Hematopoietic multipotent progenitor cell treated with erythropoietin and hydrocortisone succinate and interleukin-3 and kit ligand, for 17 days (in vitro differentiated cells): ENCODE data around the gene GGACT.

Experiments used
- DNase-seq: peaks from one replicate; pipeline ENCODE4 v3.0.0-alpha.2; 2015; ENCODE audit warnings: low spot score

The GGACT gene

GRCh38 chr13:100547791-100548201 lies 40.8 kb downstream of the GGACT start:
- no peak for DNase-seq

- no peak for DNase-seq
Observed at GRCh38 chr13:100546713-100547405, 41.7 kb downstream of the GGACT start.

- DNase-seq: no peak
Observed at GRCh38 chr13:100545684-100546061, 42.9 kb downstream of the GGACT start.

- no peak for DNase-seq
Observed at GRCh38 chr13:100544866-100545683, 43.5 kb downstream of the GGACT start.

- DNase-seq: no peak
Observed at GRCh38 chr13:100543872-100544602, 44.6 kb downstream of the GGACT start.

GRCh38 chr13:100542826-100543156 lies 45.8 kb downstream of the GGACT start:
- no peak for DNase-seq

DNA sequence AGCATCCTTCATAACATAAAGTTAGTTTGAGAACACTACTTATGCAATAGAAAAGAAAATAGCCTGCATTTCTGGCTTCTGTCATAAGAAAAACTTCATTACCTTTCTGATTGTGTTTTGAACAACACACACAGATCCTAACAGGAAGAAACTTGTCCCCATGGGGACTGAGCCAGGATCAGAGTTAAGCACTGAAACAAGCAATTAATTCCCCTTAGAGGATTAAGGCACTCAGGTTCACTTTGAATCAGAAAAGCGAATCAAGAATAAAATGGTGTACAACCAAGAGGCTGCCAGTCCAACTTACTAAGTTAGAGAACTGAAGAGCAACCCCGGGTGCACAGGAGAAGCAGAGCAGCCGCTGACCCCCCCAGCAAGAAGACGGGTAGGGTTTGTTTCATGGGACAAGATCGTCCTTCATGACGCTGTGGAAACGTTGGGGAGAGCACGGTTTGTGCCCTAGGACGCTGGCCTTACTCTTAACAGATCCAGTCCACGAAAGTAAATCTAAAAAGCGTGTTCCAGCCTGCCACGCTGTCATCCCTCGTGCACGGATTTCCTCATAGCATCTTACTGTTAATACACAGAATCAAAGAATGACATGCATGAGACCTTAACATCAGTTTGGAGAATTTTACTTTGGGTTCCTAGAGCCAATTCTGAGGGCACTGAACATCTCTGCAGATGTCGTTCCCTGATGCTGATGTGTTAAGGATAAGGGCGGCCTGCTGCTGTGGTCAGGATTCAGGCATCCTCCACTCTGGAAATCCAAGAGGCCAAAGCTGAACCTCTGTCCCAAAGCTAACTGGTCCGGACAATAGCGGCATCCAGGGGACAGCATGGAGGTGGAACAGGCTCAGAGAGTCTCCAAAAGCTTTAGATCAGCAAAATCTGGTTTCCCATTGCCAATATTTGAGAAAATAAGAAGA lies 46.4 kb downstream of the GGACT start:
- no peak for DNase-seq

GRCh38 chr13:100540621-100541020 lies 48.0 kb downstream of the GGACT start:
- DNase-seq: no peak

DNA sequence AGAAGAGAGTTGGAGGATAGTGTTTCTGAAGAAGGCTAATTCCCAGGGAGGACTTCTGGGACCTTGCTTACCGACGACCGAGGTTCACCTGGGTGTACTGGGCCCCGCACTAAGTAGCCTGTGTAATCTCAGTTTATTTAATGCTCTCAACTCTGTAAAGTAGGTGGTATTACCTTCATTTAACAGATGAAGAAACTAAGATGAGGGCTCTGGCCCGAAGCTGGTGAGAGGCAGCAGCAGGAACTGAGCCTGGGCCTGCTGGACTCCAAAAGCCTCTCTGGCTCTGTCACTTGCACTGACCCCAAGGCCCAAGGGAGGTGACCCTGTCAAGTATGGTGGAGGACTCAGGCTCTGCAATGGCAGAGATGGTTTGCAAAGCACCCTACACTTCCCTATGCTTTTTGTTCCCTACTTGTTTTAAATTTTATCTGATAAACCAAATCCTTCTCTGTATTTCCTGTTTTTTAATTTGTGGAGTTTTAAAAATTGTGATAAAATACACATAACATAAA lies 50.6 kb downstream of the GGACT start:
- DNase-seq: no peak

- DNase-seq: no peak
Observed at GRCh38 chr13:100537486-100537885, 51.1 kb downstream of the GGACT start.

DNA sequence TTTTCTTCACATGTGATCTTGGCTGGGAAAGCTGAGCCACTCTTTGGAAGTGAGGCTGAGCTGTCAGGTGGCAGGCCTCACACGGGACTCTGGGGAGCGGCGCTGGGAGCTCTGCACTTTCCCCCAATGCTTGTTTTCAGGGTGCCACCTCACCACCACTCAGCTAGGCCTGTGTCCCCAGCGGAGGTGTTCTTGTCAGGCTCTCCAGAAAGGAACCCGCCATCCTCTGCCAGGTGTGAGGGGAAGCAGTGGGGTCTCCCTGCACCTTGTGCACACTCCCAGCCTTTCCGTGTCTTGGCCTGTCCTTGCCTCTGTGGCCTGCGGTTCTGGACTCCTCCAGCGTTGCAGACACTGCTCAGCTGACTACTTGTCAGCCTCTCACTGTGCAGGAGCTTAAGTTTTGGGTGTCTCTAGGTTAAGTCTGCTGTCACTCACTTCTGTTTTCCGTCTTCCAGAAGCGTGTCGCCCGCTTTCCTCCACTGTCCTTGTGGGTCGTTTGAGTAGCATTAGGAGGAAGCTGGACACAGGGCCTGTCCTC lies 51.9 kb downstream of the GGACT start:
- no peak for DNase-seq

- no peak for DNase-seq
Observed at GRCh38 chr13:100535426-100536135, 53.0 kb downstream of the GGACT start.

DNA sequence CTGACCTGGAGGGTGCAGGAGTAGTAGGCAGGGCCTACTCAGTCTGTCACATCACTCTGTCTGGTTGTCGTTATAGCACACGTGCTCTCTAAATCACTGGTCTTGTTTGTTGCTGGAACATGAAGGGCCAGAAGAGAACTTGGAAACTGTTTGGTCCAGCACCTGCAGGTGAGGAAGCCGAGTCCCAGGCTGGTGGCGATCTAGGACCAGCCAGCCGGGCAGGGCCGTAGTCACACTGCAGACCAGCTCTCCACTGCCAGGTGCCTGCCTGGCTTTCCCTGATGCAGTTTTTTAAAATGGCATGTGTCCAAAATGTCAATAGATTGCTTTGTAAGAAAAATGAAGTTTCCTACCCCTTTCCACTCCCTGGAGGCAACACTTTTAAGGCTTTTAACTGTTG lies 53.7 kb downstream of the GGACT start:
- DNase-seq: no peak

DNA sequence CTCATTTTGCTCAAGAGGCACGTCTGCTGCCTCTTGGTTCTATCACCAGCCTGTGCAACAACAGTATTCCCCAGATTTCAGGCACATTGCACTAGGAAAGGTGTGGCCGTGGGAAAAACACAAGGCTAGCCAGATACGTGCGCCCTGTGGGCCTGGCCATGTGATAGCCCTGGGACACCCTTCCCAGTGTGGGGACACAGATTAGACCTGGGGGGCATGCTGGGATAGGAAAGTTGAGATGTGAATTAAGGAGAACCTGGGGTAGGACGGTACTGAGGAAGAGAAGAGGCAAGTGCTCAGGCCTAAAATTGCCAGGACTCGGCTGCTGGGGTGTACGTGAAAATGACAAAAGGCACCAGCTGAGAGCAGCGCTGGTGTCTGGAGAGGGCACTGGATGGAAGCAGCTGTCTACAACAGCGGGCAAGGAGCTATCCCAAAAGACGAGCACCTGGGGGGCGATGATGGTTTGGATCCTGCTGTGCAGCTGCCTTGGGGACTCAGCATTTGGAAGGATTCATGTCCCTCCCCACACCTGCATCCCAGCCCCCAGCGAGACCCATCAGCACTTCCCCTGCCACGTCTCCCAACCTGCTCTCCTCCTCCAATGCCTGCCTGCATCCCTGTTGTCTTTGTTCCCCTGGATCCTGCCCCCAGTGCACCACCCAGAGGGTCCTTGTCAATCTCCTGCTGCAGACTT lies 54.3 kb downstream of the GGACT start:
- no peak for DNase-seq

- DNase-seq: no peak
Observed at GRCh38 chr13:100533588-100534041, 55.0 kb downstream of the GGACT start.

GRCh38 chr13:100532836-100533435 lies 55.7 kb downstream of the GGACT start:
- DNase-seq: no peak

DNA sequence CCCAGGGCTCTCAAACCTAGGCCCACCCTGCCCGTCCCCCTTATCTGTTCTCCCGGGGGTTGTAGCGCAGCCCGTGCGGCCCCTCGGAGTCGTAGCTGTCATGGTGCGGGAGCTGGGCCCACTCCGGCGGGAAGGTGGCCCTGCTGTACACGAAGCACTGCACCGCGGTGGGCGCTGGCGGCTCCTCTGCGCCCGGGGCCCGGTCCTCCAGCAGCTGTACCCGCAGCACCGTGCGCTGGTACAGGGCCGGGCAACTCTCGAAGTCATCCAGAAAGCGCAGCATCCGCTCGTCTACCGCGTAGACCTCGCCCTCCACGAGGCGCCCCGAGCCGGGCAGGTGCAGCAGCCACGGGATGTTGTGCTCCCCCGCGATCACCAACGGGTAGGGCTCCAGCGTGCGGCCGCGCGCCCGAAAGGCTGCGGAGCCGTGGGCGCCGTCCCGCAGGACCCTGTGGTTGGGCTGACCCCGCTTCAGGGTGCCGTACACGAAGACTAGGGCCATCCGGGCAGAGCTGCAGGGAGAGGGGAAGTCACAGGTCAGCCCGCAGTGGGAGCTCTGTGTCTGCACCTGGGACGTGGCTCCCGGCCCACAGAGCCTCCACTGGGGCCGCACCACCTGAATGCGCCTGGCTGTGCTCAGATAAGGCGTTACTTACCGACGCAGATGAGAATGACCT lies 56.4 kb downstream of the GGACT start:
- no peak for DNase-seq

DNA sequence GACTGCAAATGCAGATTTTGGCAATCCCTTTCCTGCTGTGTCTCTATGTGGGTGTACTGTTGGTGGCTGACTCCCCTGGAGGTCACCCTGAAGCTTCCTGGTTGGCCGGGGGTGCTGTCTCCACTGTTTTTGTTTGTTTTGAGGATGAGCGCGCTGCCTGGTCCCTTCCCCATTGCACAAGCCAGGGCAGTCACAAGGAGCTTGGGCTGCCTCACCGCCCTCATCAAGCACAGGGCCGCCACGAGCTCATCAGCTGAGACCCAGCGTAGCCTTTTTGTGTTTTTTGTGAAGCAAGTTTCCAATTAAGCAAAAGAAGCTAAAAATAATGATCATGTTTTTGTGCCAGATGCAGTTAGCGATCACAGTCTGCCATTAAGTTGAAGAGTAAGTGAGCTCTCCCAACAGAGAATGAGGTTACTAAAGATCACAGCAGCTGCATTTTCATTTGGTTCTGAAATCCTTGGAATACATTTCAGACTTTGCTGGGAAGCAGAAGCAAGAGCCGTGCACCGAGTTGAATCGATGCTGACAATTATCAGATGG lies 57.8 kb downstream of the GGACT start:
- no peak for DNase-seq
